ENCODE data around the gene RPS25.
A peak's percentile ranks its signal among the peaks of the same experiment; 100 is the strongest.

RPS25 gene

GRCh38 chr11:119031912-119032280, 13.8 kb upstream of the RPS25 start:
- no peak overlapping the region for H3K4me3 ChIP-seq (ENCODE audit: low read depth, low read length)
- TF ChIP-seq CTCF (IDR thresholded peaks at IDR 0.05; ENCODE audit: low read depth, low read length): no peak

- TF ChIP-seq CTCF (IDR thresholded peaks at IDR 0.05; ENCODE audit: low read depth, low read length): peak; percentile 84
- peak within 1 kb of the TSS; percentile 67 for H3K4me3 ChIP-seq (ENCODE audit: low read depth, low read length)
Observed at GRCh38 chr11:119030329-119031047, 12.3 kb upstream of the RPS25 start, which contains the start of gene SLC37A4. SLC37A4 (minus strand) TSS chr11:119030877.

DNA sequence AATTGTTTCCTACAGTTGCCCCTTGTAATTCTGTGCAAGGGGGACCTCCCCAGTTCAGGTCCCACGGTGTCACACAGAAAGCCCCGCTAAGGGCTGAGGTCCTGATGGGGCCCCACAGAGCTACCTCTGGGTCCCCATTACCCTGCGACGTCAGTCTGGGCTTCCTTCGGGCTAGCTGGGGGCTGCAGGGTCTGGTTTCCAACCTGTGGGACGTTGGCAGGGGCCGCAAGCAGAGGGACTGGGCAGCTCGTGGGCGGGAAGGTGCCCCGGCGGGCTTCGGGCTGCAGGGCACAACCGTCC, 11.8 kb upstream of the RPS25 start:
- peak overlapping the region; percentile 67 for H3K4me3 ChIP-seq (ENCODE audit: low read depth, low read length)
- TF ChIP-seq CTCF (IDR thresholded peaks at IDR 0.05; ENCODE audit: low read depth, low read length): no peak

DNA sequence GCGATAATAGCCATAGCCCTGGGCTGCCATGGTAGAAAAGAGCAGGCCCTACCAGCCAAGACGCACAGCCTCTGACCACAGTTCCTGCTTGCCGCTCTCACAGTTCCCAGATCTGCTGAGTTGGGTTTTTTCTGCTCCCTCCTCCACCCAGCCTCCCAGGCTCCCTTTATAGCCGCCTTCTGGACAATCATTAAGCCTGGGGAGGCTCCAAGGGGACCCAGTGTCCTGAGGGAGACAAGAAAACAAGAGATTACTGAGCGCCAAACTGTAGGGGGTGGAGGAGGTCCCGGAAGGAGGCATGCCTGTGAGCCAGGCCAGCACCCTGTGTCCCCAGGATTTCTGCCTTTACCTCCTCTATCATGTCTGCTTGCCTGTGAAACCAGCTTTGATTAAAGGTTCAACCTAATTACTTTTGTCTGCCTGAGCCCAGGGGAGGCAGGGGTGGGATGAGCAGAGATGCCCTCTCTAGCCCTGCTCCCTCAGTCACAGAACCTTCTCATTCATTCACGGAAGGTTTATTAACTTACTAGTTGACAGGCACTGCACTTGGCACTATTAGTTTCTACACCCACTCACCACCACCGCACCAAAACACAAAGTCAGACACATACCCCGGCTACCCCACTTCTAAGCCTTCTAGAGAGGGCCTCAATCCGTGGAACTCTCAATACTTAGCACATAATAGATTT, 11.3 kb upstream of the RPS25 start:
- no peak for TF ChIP-seq CTCF (IDR thresholded peaks at IDR 0.05; ENCODE audit: low read depth, low read length)
- peak overlapping the region; percentile 67; the same call in 1 of the 2 replicates for H3K4me3 ChIP-seq (ENCODE audit: low read depth, low read length)

DNA sequence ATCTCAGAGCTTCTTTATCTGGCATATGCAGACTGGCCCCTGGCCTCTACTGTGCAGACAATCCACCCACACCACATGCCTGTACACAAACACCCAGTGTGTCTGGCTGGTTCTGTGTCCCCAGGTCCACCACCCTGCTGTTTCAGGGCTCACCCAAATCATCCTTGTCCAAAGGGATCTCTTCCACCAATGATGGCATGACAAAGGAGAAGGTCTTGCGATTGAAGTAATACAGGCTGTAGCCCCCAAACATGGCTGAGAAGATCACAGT, 10.9 kb upstream of the RPS25 start:
- no peak overlapping the region for H3K4me3 ChIP-seq (ENCODE audit: low read depth, low read length)

GRCh38 chr11:119028346-119029068, 10.4 kb upstream of the RPS25 start:
- H3K4me3 ChIP-seq (ENCODE audit: low read depth, low read length): no peak overlapping the region

More for the DNA sequence above, 10.9 kb upstream of the RPS25 start:
- TF ChIP-seq CTCF (IDR thresholded peaks at IDR 0.05; ENCODE audit: low read depth, low read length): no peak

More at GRCh38 chr11:119028346-119029068, 10.4 kb upstream of the RPS25 start:
- no peak for TF ChIP-seq CTCF (IDR thresholded peaks at IDR 0.05; ENCODE audit: low read depth, low read length)
